Measurements from ENCODE around the gene FAT1.

The FAT1 gene

GRCh38 chr4:186586205-186586604, 137.5 kb downstream of the FAT1 start:
- Histone ChIP-seq H3K27ac (peak overlapping the region in 1 of 2 donors; percentile 12), H3K36me3 (peaks cover 22 to 31% (median 28%) of the 10 kb centered on the region in 3 donors), H3K4me1 (peaks cover 0 to 16% (median 2%) of the 10 kb centered on the region in 4 donors), H3K4me3 (no peak overlapping the region), H3K27me3 (no peaks in the 10 kb centered on the region), H3K9me3 (peaks cover 0 to 5% (median 0%) of the 10 kb centered on the region in 3 donors)
- intact Hi-C loops (cut with DNase I; ENCODE audit: low total_unique reads): loop anchor here (5.0 kb wide), 2 partner anchors 114 to 289 kb away; no protein-coding TSS in a partner anchor
- TF ChIP-seq, protein P1, sequence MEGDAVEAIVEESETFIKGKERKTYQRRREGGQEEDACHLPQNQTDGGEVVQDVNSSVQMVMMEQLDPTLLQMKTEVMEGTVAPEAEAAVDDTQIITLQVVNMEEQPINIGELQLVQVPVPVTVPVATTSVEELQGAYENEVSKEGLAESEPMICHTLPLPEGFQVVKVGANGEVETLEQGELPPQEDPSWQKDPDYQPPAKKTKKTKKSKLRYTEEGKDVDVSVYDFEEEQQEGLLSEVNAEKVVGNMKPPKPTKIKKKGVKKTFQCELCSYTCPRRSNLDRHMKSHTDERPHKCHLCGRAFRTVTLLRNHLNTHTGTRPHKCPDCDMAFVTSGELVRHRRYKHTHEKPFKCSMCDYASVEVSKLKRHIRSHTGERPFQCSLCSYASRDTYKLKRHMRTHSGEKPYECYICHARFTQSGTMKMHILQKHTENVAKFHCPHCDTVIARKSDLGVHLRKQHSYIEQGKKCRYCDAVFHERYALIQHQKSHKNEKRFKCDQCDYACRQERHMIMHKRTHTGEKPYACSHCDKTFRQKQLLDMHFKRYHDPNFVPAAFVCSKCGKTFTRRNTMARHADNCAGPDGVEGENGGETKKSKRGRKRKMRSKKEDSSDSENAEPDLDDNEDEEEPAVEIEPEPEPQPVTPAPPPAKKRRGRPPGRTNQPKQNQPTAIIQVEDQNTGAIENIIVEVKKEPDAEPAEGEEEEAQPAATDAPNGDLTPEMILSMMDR (IDR thresholded peaks at IDR 0.05): no peak
- no peak for DNase-seq

DNA sequence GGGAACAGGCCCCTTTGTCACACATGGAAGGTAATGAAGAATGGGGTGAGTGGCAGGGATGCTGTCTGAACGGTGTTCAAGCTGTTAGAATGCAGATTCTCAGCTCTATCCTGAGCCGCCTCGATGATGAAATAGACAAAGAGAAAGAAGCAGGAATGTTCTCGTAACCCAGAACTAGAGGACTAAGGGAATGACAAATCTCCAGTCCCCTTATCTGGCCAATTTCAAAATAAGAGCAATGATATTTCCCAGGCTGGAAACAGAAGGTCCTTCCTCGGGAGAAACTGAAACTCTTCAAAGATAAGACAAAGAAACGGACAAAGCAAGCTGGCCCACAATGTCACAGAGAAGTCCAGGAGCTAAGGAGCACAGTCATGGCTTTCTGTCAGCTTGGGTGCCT, 138.7 kb downstream of the FAT1 start:
- Histone ChIP-seq H3K4me3 (no peak overlapping the region), H3K9me3 (peaks cover 0 to 5% (median 0%) of the 10 kb centered on the region in 3 donors), H3K36me3 (peaks cover 22 to 28% (median 26%) of the 10 kb centered on the region in 3 donors), H3K4me1 (peaks cover 0 to 16% (median 2%) of the 10 kb centered on the region in 4 donors), H3K27ac (no peak overlapping the region), H3K27me3 (no peaks in the 10 kb centered on the region)
- TF ChIP-seq, protein P1 (IDR thresholded peaks at IDR 0.05): no peak
- DNase-seq: no peak
- intact Hi-C loops (cut with DNase I; ENCODE audit: low total_unique reads): loop anchor here (5.0 kb wide), 2 partner anchors 113 to 288 kb away; no protein-coding TSS in a partner anchor

DNA sequence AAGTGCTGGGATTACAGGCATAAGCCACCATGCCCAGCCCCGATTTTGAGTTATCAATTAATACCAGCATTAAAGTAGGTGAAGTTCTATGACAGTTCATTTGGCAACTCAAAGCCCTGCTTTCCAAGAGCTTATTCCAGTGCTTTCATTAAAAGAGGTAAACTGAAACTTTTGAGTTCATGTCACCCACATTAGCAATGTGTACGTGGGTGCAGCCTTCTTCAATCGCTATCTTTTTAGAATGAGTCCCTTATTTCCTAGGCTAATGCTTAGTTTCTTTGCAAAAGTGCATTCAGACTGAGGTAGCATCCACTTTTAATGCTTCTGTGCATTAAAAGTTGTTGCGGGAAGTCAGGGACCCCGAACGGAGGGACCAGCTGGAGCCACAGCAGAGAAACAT, 142.2 kb downstream of the FAT1 start:
- H3K36me3 ChIP-seq: peaks cover 12 to 19% (median 13%) of the 10 kb centered on the region in 3 donors
- intact Hi-C loops (cut with DNase I; ENCODE audit: low total_unique reads): no loop called here
- no peak for DNase-seq
- peaks cover 0 to 8% (median 2%) of the 10 kb centered on the region in 4 donors for H3K4me1 ChIP-seq
- H3K9me3 ChIP-seq: peaks cover 0 to 5% (median 0%) of the 10 kb centered on the region in 3 donors
- no peak overlapping the region for H3K27ac ChIP-seq
- no peaks in the 10 kb centered on the region for H3K27me3 ChIP-seq
- TF ChIP-seq, protein P1 (IDR thresholded peaks at IDR 0.05): no peak
- H3K4me3 ChIP-seq: no peak overlapping the region

DNA sequence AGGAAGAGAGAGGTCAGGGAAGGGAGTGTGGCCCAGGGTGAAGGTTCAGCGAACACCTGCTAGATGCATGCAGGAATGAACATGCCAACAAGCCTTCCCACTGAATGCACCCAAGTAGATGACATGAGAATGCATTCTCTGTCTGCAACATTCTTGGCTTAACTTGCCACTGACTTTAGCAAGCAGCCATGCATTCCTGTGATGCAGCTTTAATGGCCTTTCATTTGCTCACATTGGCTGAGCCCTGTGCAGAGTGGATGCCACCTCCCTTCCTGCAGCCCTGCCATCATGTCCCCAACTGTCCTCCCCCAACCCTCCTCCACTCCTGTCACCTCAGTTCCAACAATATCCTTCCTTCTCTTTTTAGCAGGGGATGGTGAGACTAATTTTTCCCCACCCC, 143.0 kb downstream of the FAT1 start:
- Histone ChIP-seq H3K4me1 (peaks cover 0 to under 1% (median 0%) of the 10 kb centered on the region in 4 donors), H3K36me3 (peaks cover 12 to 19% (median 13%) of the 10 kb centered on the region in 3 donors), H3K27me3 (no peaks in the 10 kb centered on the region), H3K27ac (no peak overlapping the region), H3K9me3 (peaks cover 0 to 5% (median 0%) of the 10 kb centered on the region in 3 donors), H3K4me3 (no peak overlapping the region)
- TF ChIP-seq, protein P1 (IDR thresholded peaks at IDR 0.05): no peak
- intact Hi-C loops (cut with DNase I; ENCODE audit: low total_unique reads): no loop called here
- no peak for DNase-seq

DNA sequence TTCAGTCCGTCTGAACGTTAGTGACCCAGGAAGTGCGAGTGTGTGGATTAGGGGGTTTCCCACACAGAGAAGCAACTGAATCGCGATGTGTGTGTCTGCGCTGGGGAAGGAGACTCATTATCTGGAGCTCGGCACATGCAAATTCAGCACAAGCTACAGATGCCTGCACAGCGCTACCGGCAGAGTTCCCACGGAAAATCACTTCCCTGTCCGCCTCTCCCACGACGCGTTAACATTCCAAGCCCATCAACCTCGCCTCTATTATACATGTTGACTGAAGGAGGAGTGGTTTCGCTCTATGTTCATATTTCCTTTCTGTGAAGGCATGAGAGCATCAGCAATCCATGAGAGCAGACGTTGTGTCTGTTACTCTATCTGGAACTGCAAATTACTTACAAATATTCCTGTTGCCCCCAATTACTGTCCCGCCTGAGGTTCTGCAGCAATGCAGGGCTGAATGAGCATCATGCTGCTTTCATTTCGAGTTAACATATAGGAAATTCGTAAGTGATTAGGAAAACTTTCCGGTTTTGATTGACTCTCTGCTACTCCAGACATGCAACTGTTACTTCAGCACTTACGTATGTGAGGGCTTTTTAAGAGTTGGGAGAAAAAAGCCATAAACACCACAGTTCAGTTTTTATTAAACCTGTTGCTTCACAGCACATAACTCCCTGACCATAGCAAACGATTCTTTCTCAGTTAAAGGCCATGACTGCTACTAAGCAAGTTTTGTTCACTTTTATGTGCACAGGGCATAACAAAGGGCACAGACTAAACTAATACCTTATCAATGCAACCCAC, 153.3 kb downstream of the FAT1 start:
- H3K36me3 ChIP-seq: no peaks in the 10 kb centered on the region
- peaks cover 0 to 4% (median 0%) of the 10 kb centered on the region in 4 donors for H3K4me1 ChIP-seq
- H3K27ac ChIP-seq: no peak overlapping the region
- intact Hi-C loops (cut with DNase I; ENCODE audit: low total_unique reads): no loop called here
- H3K9me3 ChIP-seq: no peaks in the 10 kb centered on the region
- no peak for DNase-seq
- peak overlapping the region; percentile 7 to 35 for H3K4me3 ChIP-seq
- TF ChIP-seq, protein P1 (IDR thresholded peaks at IDR 0.05): no peak
- H3K27me3 ChIP-seq: no peaks in the 10 kb centered on the region
